ENCODE data around the gene ZBTB18. TPM values are rescaled to one million over a fixed set of nuclear protein-coding genes. Genes with fewer than 3 reads are reported as not detected.

The ZBTB18 gene
- total RNA-seq, 2 donors from 2014 or later, result 15.4 to 17.9 TPM

DNA sequence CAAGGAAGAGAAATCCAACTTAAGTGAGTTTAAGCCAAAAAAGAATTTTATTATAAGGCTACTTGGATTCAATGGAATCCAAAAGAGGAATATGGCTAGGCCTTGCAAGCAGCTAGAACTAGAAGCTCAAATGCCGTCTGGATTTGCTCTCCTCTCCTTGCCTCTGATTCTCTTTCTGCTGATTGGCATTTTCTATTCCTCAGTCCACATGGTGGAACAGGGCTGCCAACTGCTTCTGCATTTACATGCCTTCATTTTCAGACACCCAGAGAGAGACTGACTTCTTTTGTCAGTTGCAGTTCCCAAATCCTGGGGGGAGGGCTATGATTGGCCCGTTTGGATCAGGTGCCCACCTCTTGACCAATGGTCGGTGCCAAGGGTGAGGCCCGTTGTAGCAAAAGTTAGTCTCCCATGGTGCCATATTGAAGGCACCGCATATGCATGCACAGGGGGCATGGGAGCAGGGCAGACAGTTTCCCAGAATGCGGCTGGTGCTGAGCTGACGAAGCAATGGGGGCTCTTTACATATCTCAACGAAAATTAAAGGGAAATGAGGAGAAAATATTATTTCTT lies 18.3 kb downstream of the ZBTB18 start:
- TF ChIP-seq, protein P1, sequence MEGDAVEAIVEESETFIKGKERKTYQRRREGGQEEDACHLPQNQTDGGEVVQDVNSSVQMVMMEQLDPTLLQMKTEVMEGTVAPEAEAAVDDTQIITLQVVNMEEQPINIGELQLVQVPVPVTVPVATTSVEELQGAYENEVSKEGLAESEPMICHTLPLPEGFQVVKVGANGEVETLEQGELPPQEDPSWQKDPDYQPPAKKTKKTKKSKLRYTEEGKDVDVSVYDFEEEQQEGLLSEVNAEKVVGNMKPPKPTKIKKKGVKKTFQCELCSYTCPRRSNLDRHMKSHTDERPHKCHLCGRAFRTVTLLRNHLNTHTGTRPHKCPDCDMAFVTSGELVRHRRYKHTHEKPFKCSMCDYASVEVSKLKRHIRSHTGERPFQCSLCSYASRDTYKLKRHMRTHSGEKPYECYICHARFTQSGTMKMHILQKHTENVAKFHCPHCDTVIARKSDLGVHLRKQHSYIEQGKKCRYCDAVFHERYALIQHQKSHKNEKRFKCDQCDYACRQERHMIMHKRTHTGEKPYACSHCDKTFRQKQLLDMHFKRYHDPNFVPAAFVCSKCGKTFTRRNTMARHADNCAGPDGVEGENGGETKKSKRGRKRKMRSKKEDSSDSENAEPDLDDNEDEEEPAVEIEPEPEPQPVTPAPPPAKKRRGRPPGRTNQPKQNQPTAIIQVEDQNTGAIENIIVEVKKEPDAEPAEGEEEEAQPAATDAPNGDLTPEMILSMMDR (conservative IDR thresholded peaks at IDR 0.05), result no peak
- no peaks in the 10 kb centered on the region for H3K4me1 ChIP-seq (ENCODE audit: control insufficient read depth, insufficient read depth, low read length)
- H3K4me3 ChIP-seq (ENCODE audit: low read length), result no peak overlapping the region
- no peaks in the 10 kb centered on the region for H3K9me3 Mint-ChIP-seq
- peaks cover 7% of the 10 kb centered on the region for H3K27me3 Mint-ChIP-seq (ENCODE audit: insufficient read depth)
- no peaks in the 10 kb centered on the region for H3K27me3 ChIP-seq (ENCODE audit: control insufficient read depth, insufficient read depth, low read length, poor library complexity, severe bottlenecking)
- H3K9ac ChIP-seq (ENCODE audit: extremely low read depth, low read length, poor library complexity, severe bottlenecking), result no peak overlapping the region
- H3K36me3 Mint-ChIP-seq (ENCODE audit: low read depth), result no peaks in the 10 kb centered on the region
- H3K36me3 ChIP-seq (ENCODE audit: control insufficient read depth, insufficient read depth, low read length), result no peaks in the 10 kb centered on the region
- no peak overlapping the region for H3K27ac Mint-ChIP-seq
- H3K27ac ChIP-seq (ENCODE audit: low read depth, low read length), result no peak overlapping the region
- H3K4me1 Mint-ChIP-seq, result peaks cover 2% of the 10 kb centered on the region
- no peak overlapping the region for H3K4me3 Mint-ChIP-seq
- H3K9me3 ChIP-seq (ENCODE audit: control insufficient read depth, low read length), result no peaks in the 10 kb centered on the region
- WGBS, 2 experiments (ENCODE audit: insufficient coverage in 1 of 2, insufficient read length in 1 of 2), result 90 to 95% methylated on average over 6 to 8 of the region's 8 CpGs
- no peak for DNase-seq

DNA sequence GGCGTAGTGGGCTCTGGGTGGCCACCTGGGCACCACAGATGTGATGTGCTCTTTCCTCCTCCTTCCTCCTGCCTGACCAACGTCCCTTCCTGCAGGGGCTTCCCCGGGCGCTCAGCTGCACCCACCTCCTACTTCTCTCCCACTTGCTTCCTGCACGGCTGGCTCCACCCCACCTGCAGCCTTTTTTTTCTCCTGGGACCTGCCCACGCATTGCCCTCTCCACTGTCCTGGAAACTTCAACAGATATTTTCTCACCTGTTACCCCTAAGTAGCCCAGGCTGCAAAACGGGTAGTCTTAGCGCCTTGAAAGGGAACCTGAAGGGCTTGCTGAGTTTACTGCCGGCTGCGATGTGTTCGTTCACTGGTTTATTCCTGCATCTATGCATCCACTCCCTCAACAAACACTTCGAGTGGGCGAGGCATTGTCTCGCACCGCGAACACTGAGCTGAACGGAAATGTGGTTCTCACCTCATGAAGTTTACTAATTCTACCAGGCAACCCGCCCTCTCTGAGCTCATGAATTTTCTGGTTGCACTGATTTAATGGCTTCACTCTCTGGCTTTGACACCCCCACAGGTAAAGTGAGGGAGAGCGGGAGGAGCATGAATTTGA lies 23.6 kb downstream of the ZBTB18 start:
- Mint-ChIP-seq H3K36me3 (ENCODE audit: low read depth) (no peaks in the 10 kb centered on the region), H3K27me3 (ENCODE audit: insufficient read depth) (no peaks in the 10 kb centered on the region), H3K27ac (no peak overlapping the region), H3K4me3 (no peak overlapping the region), H3K9me3 (no peaks in the 10 kb centered on the region), H3K4me1 (peaks cover 14% of the 10 kb centered on the region)
- DNase-seq, result peak; percentile 48
- H3K4me3 ChIP-seq (ENCODE audit: low read length), result no peak overlapping the region
- no peak overlapping the region for H3K27ac ChIP-seq (ENCODE audit: low read depth, low read length)
- H3K4me1 ChIP-seq (ENCODE audit: control insufficient read depth, insufficient read depth, low read length), result no peaks in the 10 kb centered on the region
- no peak overlapping the region for H3K9ac ChIP-seq (ENCODE audit: extremely low read depth, low read length, poor library complexity, severe bottlenecking)
- TF ChIP-seq, protein P1 (conservative IDR thresholded peaks at IDR 0.05), result no peak
- H3K27me3 ChIP-seq (ENCODE audit: control insufficient read depth, insufficient read depth, low read length, poor library complexity, severe bottlenecking), result no peaks in the 10 kb centered on the region
- H3K9me3 ChIP-seq (ENCODE audit: control insufficient read depth, low read length), result no peaks in the 10 kb centered on the region
- WGBS, 2 experiments (ENCODE audit: insufficient coverage in 1 of 2, insufficient read length in 1 of 2), result 85 to 91% methylated on average over 18 to 19 of the region's 19 CpGs
- H3K36me3 ChIP-seq (ENCODE audit: control insufficient read depth, insufficient read depth, low read length), result no peaks in the 10 kb centered on the region

DNA sequence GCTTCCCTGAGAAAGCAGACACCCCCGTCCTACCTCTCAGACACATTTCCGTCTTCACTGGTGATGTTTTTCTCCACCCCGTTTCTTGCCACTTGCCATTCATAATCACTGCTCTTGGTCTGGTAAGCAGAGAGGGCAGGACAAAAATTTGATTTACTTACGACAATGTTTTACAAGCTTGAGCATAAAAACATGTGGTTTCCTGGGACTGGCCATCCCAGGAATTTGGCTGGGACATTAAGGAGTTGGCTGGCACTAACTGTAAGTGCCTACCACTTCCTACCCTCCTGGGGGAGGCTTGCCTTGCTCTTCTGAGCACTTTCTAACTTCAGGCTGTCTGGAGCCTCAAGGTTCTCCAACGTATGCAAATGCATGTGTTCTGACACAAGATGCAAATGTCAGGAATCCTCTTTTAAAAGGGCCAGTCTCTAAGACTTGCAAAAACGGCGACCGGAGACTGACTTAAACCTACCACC lies 24.2 kb downstream of the ZBTB18 start:
- Mint-ChIP-seq H3K4me1 (peaks cover 14% of the 10 kb centered on the region), H3K36me3 (ENCODE audit: low read depth) (no peaks in the 10 kb centered on the region), H3K27ac (no peak overlapping the region), H3K27me3 (ENCODE audit: insufficient read depth) (no peaks in the 10 kb centered on the region), H3K9me3 (no peaks in the 10 kb centered on the region), H3K4me3 (no peak overlapping the region)
- Histone ChIP-seq H3K36me3 (ENCODE audit: control insufficient read depth, insufficient read depth, low read length) (no peaks in the 10 kb centered on the region), H3K9ac (ENCODE audit: extremely low read depth, low read length, poor library complexity, severe bottlenecking) (no peak overlapping the region), H3K27ac (ENCODE audit: low read depth, low read length) (no peak overlapping the region), H3K27me3 (ENCODE audit: control insufficient read depth, insufficient read depth, low read length, poor library complexity, severe bottlenecking) (no peaks in the 10 kb centered on the region), H3K4me1 (ENCODE audit: control insufficient read depth, insufficient read depth, low read length) (no peaks in the 10 kb centered on the region), H3K9me3 (ENCODE audit: control insufficient read depth, low read length) (no peaks in the 10 kb centered on the region), H3K4me3 (ENCODE audit: low read length) (no peak overlapping the region)
- peak; percentile 62 for DNase-seq
- TF ChIP-seq, protein P1 (conservative IDR thresholded peaks at IDR 0.05), result no peak
- 54 to 56% methylated on average over 7 to 8 of the region's 8 CpGs for WGBS, 2 experiments (ENCODE audit: insufficient coverage in 1 of 2, insufficient read length in 1 of 2)
